ENCODE measurements around the gene SPATA46. TPM values are rescaled to one million over a fixed set of nuclear protein-coding genes. Genes with fewer than 3 reads are reported as not detected.

The SPATA46 gene
- polyA plus RNA-seq, 1 donor: not detected

DNA sequence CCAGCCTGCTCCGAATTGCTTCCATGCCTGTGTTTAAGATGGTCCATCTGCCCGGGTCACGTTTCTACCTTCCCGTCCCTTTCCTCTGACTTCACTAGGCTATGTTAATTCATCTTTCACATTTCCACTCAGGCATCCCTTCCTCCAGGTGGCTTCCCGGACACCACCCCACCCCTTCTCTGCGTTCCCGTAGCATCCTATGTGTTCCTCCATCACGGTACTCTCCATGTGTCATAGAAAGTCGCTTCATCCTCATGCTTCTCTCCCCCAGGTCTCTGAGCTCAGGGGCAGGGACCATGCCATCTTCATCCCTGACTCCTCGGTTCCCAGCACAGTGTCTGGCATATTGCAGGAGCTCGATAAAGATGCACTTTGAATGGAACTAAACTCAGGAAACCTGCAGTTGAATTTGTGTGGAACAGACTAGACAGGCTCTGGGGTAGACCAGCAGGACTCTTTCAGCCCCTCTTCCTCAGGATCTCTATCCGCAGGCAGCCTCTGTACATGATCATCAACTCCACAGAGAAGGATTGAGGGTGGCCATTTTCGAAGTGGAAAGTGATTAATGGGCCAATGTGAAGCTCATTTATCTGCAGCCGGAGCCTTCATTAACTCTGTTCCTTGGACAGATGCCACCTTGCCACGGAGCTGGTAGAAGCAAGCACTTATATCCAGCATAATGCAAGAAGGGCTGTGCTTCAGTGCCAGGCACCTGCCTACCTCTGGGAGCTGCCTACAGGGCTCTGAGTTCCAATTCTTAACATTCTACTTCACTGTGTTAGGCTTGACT is 13.9 kb upstream of the SPATA46 start:
- no peak for DNase-seq

DNA sequence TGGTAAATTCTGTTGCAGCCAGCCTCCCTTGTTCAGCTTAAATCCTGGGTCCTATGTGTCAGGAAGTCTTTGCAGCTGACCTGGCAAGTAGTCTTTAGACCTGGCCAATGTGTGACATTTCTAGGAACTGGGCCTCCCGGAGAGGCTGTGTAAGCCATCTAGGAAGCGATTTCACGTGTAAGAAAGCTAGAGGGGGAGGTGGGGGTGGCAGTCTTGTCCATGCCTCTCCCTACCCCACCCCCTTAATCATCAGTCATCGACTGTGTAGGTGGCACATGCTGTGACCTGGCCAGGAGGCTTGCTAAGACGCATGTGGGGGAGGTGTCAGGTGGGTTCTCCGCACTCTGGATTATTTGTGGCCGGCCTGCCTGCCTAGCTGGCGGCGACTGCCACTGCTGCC is 13.3 kb upstream of the SPATA46 start:
- no peak for DNase-seq

DNA sequence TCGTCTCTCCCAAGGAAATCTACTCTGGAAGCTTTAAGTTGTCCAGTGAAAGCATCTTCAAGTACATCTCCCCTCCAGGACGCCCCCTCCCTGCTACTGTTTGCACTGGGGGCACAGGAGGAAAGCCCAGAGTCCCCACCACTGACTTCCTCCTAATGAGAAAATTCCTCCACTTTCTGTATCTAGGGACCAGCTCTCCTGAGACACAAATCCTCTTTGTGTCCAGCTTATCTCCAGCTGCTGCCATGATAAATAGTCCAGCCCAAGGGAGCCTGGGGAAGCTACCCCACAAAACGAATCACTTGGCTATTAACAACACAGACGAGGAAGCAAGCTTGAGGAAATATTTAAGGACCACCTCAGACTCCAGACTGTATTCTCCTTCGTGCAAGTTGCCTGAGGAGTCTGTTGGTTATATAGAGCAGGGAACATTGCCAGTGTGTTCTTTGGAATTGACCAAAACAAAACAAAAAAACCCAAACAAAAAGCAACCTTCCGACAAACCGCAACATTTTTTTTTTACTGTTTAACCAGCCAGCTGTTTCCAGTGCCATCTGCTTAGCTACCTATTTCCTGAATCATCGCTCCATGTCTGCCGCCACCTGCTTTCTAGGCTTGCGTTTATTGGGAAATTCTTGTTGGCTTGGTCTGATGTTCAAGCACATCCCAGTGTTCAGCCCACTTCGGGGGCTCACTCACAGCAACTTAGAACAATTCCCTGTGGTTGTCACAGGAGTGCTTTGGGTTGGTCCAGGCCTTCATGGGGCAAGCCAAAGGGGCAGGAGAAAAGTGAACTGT is 12.6 kb upstream of the SPATA46 start:
- no peak for DNase-seq

DNA sequence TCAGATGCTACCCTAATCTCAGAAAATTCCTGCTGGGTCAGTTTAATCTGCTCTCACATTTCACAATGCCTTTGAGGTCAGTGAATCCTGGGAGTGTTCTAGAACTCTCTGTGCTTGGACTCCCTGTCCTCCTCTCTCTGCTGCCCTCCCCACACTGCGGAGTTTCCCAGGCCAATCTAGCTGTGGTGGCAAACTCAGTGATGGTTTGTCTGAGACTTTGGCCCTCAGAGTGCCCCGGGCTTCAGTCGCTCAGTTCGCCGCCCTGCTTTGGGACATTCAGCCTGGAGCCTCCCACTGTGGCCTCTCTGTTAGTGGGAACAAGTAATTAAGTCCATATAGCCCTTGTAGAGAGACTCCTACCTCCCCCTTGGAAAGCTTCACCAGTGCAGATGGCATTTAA is 12.0 kb upstream of the SPATA46 start:
- no peak for DNase-seq

DNA sequence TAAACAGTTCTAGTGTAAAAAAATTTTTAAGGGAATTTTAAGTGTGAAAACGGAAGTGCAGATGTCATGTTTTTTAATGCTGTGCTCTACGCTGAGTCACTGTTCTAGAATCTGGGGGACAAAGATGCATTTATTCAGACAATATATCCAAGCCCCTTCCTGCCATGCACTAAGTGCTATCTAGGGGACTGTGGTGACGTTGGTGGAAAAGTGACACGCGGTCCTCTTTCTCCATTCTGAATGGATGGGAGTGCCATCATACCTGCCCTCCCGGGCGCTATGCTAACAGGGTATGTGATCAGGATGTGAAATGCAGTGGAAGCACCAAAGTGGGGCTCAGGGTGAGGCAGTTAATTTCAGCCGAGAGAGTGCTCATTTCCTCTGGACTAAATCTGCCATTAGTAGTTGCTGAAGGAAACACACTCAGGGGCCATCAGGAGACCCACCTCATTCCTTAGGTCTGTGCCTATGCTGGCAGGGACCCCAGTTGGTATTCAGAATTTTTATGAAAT is 11.5 kb upstream of the SPATA46 start:
- no peak for DNase-seq

DNA sequence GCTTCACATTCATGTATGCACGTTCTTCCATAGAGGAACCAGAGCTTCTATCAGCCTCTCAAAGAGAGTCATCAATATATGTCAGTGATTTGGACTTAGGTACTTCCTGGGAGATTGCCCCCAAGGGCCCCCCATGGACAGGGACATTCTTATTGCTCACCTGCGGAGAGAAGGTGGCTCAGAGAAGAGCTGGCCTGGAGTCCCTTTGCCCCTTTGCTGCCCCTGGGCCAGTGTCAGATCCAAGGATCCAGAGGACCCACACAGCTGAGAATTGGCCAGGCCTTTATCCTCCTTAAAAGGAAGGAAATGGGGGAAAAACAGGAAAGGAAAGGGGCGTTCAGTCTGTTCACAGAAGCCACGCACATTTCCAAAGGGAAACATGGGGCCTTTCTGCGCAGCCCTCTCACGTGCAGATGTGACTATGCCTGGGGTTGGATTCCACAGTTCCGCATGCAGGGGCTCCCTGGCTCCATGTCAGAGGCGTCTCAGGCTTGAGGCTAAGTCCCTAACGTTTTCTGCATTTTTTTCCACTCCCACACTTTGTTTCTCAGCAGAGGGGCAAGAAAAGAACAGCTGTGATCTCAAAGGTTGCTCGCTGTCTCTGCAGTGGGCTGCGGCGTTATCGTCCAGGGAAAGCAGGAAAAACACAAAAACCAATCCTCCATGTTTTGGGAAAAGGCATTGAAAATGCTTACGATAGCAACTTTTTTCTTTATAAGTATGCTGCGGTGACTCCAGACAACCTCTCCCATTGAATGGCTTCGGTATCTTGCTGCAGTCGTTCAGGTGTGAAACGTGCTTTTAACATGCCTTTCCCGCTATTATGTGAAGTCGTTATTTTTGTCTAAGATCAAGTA is 10.8 kb upstream of the SPATA46 start:
- DNase-seq: no peak

DNA sequence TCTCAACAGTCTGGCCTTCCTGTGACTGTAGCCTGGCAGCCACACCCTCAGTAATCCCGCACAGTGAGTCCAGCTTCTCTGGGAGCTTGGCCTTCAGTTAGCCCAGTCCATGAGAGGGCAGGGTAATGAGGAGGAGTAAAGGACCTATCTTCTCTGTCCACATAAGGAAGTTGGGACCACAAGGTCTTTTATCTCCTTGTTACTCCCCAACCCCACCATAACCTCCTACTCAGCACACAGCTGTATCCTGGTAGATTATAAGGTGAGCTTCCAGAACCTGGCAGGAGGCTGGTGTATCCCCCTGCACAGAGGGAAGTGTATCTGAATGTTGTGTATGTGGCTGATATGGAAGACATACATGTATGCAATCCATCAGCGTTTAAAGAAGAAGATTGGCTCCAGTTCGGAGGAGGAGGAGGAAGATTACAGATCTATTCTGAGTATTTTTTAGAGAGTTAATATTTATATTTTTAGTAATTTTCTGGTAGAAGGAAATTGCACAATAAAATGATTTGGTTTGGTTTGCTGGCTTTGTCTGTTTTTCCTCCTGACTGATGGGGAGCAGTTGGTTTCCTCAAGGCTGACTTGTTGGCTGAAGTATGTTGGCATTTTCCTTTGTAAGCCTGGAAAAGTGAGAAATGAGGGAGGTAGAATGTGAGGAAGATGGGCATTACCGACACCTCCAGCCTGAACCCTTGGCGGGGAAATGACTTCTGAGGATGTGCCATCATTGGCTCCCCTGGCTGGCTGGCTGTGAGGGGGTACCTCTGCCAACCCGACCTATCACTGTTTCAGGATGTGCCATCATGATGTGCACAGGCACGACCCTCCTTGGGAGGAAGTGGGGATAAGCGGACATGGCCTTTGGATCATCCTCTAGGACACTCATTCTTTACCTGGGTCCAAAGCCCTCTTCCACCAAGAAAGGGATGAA is 9.9 kb upstream of the SPATA46 start:
- no peak for DNase-seq

DNA sequence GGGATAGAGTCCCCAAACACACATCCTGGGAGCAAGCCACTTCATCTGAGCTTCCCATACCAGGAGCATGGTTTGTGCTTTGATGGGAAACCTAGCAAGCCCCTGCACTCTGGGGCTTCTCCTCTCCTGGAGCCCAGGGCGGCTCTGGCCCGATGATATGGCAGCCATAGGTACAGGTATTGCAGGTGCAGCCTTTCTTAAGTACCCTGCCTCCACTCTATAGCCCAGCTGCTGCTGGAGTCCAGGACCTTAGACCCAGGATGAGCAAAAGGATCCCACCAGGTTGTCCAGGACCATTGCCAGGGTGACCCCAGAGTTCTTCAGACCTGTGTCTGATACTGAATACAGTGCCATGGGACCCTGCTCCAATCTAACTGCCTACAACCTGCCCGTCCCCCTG is 9.0 kb upstream of the SPATA46 start:
- no peak for DNase-seq

DNA sequence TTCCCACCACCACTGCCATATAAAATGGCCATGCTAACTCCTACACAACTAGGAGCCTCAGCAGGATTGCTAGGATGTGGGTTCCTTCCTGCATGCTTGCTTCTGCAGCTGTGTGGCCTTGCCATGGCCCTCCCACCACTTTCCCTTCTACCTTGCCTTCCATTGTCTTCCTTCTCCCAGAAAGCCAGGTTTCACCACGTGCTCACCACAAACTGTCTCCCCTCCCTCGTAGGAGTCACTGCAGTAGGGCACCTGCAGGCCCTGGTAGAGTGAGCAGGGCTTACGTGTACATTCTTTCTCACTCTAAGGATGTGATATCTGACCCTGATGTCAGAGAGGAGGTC is 8.6 kb upstream of the SPATA46 start:
- no peak for DNase-seq

DNA sequence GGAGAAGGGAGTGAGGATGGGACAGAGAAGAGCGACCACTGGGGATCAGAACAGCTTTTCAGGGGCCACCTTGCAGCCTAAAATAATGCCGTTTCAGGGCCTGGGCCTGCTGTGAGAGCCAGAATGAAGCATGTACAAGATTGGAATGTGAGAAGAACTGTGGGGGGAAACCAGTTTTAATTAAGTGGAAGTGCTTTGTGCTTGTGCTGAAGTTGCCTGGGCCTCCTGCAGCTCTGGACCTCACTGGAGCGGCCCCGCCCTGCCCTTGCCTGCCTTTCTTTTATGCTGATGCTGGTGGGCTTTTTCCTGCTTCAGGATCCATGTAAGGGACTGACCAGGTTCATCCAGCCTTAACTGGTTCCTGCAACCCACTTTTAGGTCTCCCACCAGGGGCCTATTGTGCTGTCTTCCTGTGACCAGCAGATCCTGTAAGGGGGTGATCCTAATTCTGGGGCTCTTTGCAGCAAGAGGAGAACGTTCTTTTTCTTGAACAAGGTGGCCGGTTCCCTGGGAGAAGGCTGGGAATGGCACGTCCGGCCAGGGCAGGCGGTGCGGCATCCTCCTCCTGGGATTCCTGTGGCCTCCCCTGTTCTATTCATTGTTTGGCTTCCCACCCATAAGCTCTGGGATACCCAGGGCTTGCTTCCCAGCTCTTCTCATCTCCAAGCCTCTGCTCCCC is 8.1 kb upstream of the SPATA46 start:
- no peak for DNase-seq

DNA sequence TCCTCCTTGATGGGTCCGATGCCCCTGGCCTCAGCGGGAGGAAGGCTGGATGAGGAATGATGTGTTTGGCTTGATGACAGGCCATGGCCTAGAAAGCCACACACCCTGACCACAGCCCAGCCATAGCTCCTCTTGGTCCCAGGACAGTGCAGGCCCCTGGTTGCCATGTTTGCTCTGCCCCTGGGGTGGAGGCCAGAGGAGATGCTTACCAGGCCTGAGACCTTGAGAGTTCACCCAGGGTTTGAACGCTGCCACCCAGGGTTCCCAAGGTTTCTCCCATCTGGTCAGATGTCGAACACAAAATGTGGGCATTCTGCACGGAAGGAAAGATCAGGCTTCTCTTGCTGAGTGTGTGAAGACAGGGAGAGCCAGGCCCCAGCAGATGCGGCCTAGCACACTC is 7.5 kb upstream of the SPATA46 start:
- DNase-seq: no peak

DNA sequence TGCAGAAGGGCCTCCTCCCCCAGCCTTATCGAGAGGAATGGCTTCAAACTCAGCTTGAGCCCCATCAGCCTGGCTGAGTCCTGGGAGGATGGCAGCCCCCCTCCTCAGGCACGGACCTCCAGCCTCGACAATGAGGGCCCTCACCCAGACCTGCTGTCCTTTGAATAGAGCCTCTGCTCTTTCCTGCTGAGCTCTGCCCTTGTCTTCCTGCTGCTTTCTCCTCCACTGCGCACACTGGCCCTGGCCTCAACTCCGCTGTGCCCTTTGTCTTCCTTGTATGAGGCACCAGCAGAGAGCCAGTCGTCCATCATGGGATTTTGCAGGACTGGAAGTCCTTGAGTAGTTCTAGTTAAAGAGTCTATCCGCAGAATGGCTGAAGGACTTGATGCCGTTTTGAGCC is 6.9 kb upstream of the SPATA46 start:
- no peak for DNase-seq

DNA sequence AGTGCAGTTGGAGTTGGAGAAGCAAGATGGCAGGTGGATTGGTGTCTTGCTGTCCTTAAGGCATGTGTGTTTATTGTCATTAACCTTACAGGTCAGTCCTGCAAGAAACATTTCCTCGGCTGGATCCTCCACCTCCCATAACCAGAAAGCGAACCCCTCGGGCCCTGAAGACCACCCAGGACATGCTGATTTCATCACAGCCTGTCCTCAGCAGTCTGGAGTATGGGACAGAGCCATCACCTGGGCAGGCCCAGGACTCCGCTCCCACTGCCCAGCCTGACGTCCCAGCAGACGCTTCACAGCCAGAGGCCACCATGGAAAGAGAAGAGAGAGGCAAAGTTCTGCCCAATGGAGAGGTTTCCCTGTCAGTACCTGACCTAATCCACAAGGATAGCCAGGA is 6.4 kb upstream of the SPATA46 start:
- no peak for DNase-seq

DNA sequence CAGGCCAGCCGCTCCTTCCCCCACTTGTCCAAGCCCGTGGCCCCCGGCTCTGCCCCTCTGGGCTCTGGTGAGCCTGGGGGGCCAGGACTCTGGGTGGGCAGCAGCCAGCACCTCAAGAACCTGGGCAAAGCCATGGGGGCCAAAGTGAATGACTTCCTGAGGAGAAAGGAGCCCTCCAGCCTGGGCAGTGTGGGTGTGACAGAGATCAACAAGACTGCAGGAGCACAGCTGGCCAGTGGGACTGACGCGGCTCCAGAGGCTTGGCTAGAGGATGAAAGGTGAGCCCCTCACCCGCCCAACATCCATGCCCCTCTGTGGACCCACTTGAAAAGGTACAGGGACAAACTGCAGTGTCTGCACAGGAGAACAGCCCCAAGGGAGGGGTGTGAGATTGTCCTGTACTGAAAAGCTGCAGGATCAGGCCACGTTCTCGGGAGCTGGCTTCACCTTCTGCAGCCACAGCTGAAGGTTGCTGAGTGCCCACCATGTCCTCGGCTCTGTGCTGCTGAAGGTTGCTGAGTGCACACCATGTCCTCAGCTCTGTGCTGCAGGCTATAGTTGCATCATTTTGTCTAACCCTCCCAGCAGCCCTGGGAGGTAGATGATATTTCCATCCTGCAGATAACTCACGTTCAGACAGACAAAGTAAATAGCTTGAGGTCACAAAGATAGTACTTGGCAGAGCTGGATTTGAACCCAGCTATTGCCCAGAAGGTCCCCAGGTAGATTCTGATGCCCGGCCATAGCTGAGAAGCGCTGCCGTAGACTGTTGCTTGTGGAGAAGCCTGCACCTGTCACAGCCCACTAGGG is 5.5 kb upstream of the SPATA46 start:
- DNase-seq: no peak

DNA sequence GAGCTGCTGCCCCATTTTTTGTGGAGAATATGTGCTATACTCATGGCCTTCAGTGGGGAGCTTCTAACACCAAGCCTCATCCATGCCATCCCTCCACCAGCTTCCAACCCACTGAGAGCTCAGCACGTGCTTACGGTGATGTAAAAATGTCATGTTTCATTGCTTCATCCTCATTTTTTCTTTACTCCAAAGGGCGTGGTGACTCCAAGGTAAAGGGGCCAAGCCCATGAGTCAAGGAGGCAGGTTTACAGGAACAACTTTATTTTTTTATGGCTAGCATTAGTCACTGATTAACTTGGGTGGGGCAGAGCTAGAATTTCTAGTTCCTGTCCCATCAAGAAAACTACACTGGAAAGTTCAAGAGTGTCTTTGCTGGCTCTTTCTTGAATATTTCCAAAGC is 4.7 kb upstream of the SPATA46 start, which contains the start of gene C1orf226:
TSS of gene C1orf226 (plus strand) at position 346 of the 400 bp plus-strand sequence. CDS start 174 bp downstream, outside the sequence.
- no peak for DNase-seq

DNA sequence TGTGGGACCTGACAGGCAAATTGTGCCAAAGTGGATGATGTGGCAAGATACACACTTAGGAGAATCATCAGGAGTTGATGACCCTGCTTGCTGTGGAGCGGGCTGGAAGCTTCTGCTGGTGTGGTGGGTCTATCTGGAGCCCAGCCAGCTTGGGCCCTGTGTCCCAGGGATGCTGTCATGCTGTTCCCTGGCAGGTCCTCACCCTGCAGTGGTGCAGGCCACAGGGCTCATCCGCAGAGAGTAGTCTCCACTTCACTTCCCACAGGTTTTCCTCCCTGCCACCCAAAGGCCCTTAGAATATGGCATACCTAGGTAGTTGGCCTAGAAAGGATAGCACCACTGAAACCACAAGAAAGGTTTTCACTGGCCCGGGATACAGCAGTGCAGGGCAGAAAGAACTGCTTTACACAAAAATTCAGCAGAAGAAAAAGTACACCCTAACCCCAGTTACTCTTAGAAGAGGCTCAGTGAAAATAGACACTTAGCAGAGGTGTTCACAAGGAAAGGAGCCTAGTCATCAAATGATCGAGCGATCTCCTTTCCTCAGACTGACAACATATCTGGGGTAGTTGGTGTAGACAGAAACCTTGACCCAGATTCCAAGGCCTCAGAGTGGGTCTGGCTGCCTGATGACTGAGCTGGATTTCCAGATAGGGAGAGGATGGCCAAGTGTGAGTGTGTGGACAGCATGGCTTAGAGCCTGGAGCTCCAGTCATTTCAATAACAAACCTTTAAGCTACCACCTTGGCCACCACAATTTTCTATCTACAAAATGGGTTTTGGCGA is 3.6 kb upstream of the SPATA46 start:
- DNase-seq: no peak

DNA sequence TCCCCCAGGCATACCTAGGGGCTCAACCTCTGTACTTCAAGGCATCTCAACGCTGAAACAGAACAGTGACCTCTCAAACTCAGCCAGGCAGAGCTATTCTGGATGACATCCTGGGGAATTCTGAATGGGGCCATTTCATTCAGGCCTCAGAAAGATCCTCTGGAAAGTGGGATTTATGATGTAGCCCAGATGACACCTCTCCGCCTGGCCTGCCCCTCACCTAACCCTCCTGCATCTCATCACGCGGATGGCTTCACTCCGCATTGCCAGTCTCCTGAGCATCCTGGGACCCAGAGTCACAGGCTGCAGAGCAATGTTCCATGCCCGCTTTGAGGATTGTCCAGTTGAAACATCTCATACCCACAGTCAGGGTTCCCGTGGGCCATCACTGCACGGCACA is 1.2 kb downstream of the SPATA46 start:
- no peak for DNase-seq

DNA sequence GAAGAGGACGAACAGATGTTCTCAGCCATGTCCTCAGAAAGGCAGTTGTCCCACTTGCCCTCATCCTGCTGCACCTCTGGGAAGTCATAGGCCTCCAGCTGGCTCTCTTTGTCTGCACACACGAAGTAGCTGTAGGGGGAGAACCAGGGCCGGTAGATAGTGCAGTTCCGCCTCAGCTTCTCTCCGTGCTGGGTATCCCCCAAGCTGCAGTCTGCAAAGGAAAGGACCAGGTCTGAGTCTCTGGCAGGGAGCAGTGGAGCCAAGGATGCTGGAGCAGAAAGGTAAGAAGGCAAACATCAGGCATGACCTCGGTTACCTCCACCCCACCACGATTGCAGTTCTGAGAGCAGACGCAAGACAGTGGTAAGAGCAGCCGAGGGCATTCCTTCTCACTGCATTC is 2.2 kb downstream of the SPATA46 start:
- DNase-seq: no peak

DNA sequence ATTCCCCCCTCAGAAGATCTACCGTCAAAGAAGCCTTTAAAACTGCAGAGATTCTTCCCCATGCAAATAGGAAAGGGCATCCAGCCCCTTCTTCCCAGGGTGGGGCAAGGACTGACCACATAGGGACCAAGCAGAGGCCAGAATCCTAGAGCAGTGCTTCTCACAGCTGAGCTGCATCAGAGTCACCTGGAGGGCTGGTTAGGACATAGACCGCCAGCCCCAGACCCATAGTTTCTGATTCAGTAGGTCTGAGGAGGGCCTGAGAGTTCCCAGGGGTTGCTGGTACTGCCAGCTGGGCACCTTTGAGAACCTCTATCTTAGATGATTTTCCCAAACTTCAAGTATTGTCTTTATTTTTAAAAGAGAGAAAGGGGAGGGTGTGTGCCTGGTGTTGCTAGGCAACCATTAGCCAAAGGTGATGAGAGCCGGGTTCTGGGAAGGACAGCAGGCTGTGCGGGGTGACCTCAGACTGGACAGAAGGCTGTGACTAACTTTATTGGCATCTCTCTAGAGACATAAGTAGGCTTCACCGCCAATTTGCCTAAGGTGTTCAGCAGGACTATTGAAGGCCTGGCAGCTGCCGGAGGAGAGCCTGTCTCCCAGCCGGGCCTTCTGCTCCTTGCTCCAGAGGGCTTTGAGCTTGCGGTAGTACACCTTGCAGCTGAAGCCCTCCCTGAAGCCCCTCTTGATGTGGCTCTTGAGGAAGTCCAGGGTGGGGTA is 3.0 kb downstream of the SPATA46 start:
- DNase-seq: no peak

Measured in hindlimb muscle (tissue), 1 donor.